GM21390 (cell line): ENCODE data around the gene KLF7.

Experiments used
- ATAC-seq: cut with Tn5 transposase; IDR thresholded peaks from one replicate; pipeline ENCODE4 v1.9.1; 2021; ENCODE audit not compliant: unreplicated experiment

KLF7 gene

DNA sequence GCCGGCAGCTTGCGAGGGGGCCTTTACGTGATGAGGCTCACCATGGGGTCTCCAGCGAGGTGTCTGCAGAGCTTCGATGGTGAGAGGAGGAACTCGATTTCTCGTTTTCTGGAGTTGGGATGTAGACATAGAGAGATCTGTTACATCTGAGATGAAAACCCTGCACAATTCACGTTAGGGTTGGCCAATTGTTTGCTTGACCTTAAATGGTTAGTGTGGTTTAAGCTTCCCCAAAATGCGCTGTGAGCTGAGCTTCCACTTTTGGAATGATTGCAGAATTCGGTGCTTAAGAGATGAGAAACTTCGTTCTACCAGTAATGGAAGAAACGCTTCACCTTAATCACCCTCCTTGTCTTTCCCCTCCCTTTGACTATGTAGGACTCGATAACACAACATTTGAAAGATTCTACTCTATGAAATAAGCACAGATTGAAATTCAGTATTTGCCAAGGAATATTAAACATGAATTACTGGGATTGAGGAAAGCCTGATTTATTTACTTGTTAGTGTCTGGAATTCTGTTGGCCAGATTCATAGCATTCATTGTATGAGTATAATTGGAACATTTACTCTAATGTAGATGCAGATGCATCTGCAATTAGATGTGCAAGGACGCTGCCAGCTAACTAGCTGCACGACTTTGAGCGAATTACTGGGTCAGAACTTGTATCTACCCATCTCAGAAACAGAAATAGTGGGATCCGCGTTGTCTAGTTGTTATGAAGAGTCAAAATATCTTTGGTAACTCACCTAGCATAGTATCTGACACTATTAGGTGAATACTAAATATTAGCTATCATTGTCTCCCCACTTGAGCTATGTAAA lies 1.6 kb upstream of the KLF7 start:
- ATAC-seq, result peak; percentile 7

- ATAC-seq, result peak; percentile 52
Measured at GRCh38 chr2:207166349-207167098, 776 bp upstream of the KLF7 start.

GRCh38 chr2:207166039-207166348 lies 246 bp upstream of the KLF7 start:
- ATAC-seq, result peak; percentile 91

DNA sequence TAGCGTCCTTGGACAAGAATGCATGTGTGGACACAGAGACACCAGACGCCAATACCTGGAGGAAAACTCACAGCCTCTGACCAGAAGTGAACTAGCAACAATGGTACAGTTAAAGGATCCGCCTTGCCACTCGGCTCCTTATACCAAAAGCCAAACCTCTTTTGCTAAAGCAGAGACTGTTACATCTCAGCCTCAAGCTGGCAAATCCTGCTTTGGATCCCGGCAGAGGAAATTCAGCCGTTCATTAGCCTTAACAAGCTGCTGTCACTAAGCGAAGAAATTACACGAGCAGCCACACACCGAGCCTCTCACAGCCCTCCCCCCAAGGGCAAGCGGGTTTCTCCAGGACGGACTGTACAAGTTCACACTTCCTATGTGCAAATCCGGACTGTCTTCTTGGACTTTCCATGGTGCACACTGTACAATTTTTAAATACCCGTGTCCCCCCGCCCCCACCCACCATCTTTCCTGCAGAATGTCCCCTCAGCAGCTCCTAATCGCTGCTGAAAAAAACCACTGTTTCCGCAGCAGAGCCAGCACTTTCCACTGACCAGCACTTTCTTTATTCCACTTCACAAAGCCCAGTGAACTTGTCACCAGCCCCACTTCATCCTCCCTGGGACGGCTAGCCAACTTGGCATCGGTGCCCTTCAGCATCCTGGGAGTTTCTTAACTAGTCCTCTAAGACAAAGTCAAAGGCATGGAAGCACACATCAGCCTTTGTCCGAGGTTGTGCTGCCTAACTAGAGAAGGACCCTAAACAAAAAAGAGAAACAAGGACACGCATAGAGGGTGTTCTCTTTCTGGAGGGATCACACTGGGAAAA lies 1.5 kb downstream of the KLF7 start:
- ATAC-seq, result no peak

DNA sequence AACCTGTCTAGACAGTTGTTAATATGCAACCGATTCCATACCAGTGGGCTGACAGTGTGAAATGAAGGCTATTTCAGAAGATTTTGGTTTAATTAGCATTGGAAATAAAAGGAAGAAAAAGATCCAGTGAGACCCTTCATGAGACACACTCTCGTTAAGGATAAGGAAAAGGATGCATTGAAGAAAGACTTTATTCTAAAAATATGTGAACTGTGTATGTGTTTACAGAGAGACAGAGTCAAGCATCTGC lies 2.1 kb downstream of the KLF7 start:
- ATAC-seq, result no peak

DNA sequence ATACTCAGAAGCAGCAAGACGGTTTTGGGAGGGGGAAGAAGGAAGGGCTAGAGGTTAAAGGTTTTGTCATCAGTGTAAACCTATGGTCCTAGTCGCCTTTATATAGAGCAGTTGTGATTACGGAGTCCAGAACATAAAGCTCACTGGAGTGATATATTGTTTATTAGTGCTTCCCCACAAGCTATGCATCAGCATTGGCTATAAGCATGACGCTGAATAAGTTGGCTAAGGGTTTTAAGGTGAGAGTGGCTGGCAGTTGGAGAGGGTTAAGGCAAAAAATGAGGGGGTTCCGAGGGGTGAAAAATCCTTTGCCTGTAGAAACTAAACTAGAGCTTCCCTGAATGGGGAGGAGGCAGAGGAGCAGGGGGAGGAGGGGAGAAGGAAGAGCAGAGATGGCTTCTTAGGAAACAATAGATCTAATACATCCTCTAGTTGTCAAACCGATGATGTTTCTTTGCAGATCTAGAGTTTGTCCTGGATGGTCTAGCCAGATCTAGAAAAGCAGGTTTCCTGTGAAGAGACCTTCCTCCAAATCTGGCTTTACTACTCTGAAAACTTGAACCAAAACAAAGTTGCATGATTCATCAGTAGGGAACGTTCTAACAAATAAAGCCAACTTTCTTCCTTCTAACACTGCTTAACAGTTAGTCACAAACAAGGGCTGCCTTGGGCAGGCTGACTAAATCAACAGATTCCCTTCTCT lies 2.5 kb downstream of the KLF7 start:
- ATAC-seq, result no peak

- ATAC-seq, result no peak
Measured at GRCh38 chr2:207162316-207162715, 3.4 kb downstream of the KLF7 start.

GRCh38 chr2:207161247-207162123 lies 4.3 kb downstream of the KLF7 start:
- ATAC-seq, result no peak

DNA sequence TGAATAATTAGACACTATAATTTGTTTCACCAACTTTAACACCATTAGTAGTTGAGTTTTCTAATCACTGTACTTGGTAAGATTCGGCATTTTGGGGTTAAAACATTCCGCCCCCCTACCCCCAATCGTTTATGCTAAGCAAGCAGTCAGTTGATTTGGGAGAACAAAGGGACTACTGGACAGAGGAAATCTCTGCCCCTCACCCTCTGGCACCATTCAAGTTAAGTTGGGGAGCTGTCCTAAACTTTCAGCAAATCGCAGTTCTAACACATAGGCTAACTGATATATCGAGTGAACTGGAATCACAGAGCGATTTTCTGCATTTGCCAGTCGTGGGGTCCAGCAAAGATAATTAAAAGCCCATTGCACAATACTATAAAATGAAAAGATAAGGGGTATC lies 5.6 kb downstream of the KLF7 start:
- ATAC-seq, result no peak

GRCh38 chr2:207159002-207159401 lies 6.7 kb downstream of the KLF7 start:
- no peak for ATAC-seq

- ATAC-seq, result no peak
Measured at GRCh38 chr2:207157731-207158130, 8.0 kb downstream of the KLF7 start.

DNA sequence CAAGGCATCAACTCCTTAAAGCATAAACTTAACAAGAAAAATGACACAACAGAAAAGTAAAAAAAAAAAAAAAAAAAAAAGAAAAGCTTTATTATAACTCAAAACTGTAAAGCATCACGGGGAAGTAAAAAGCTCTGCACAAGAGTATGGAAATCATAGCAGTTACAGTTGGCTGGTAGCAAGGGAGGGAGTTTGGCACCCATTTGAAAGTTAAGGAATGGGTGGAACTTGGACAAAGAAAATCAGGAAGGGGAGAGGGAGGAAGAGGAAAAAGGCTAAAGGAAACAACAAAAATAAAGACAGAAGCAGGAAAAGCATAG lies 8.6 kb downstream of the KLF7 start:
- ATAC-seq, result no peak

GRCh38 chr2:207156451-207157161 lies 9.1 kb downstream of the KLF7 start:
- ATAC-seq, result peak; percentile 57

- ATAC-seq, result no peak
Measured at GRCh38 chr2:207155516-207156444, 10.0 kb downstream of the KLF7 start.

GRCh38 chr2:207154556-207155510 lies 10.9 kb downstream of the KLF7 start:
- ATAC-seq, result no peak

GRCh38 chr2:207153266-207153975 lies 12.3 kb downstream of the KLF7 start:
- ATAC-seq, result no peak

DNA sequence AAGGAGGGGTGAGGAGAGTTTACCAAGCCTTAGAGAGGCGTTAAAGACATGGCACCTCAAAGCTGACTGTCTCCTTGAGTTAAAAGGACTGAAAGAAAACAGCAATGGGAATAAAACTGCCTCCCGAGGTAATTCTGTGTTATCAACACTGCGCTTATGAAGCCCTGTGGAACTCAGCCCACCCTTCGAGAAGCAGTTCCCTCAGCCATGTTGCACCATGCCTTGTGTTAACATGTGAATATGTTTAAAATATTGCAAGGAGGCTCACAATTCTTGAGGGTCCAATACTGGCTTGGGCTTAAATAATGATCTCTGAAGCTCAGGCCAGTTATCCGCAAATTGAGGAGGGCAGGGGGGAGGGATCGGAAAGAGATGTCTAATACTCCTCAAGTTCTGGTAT lies 14.7 kb downstream of the KLF7 start:
- ATAC-seq, result no peak
